A549 (cell line): ENCODE results near the gene ELMO3. TPM values are rescaled to one million over a fixed set of nuclear protein-coding genes. Genes with fewer than 3 reads are reported as not detected.

Experiments
- ATAC-seq, 2 experiments: fragments of 200-7000 bp in 1 of 2; fragments of >200 bp in 1 of 2; cut with Nextera tagmentation in 1 of 2; cut with Tn5 transposase in 1 of 2; 3 replicates each; pipeline versions ENCODE4 v1.8.0 to v1.9.1; 2018 to 2020; ENCODE audit warnings: mild to moderate bottlenecking in 1 of 2, moderate library complexity in 1 of 2
- CTCF ChIA-PET: fragments of 300-600 bp; sonication (Branson Sonifier 250); formaldehyde crosslinking; extraction: SDS; loops from one replicate; lab custom pipeline; 2021; ENCODE audit warnings: antibody characterized with exemption, inconsistent platforms; lab: Yijun Ruan, JAX
- POLR2A ChIA-PET: fragments of 350-600 bp; formaldehyde crosslinking; extraction: SDS; loops from one replicate; lab custom pipeline; 2021; ENCODE audit warnings: antibody characterized with exemption, inconsistent platforms; lab: Yijun Ruan, JAX
- DNase-seq, 2 experiments: peaks; one replicate each; pipeline versions ENCODE4 v3.0.0 to v3.0.0-alpha.2; 2011 to 2016; ENCODE audit warnings: low read depth in 1 of 2, low spot score in 1 of 2
- FAIRE-seq: peaks from 2 replicates; lab custom pipeline; 2011; peaks lifted over from hg19 to GRCh38; lab: Jason Lieb, UNC
- H3K27ac ChIP-seq, 2 experiments: fragments of >200 bp; sonication (Bioruptor Twin); formaldehyde crosslinking; 3 replicates each; pipeline ENCODE4 v1.5.1; 2016 to 2017
- H3K4me1 ChIP-seq: fragments of >200 bp; sonication (Bioruptor Twin); formaldehyde crosslinking; 3 replicates; pipeline ENCODE4 v1.6.1; 2016
- H3K4me2 ChIP-seq: fragments of >200 bp; sonication (Bioruptor Twin); formaldehyde crosslinking; 3 replicates; pipeline ENCODE4 v1.6.1; 2016
- H3K4me3 ChIP-seq: fragments of >200 bp; sonication (Bioruptor Twin); formaldehyde crosslinking; 3 replicates; pipeline ENCODE4 v1.5.1; 2016
- H3K9me3 ChIP-seq: fragments of >200 bp; sonication (Bioruptor Twin); formaldehyde crosslinking; 3 replicates; pipeline ENCODE4 v1.6.1; 2016
- CBX2 ChIP-seq: fragments of 200-600 bp; sonication (generic); IDR thresholded peaks from 2 replicates; pipeline ENCODE4 v1.6.1; 2016; ENCODE audit warnings: low read depth, mild to moderate bottlenecking, borderline replicate concordance
- CHD2 ChIP-seq: fragments of 150-350 bp; IDR thresholded peaks from 2 replicates; pipeline ENCODE4 v1.6.1; 2014; ENCODE audit warnings: low read length; ENCODE audit not compliant: partially characterized antibody
- EHMT2 ChIP-seq: fragments of 200-600 bp; sonication (generic); IDR thresholded peaks from 2 replicates; pipeline ENCODE4 v1.6.1; 2016; ENCODE audit warnings: antibody characterized with exemption, low read depth, mild to moderate bottlenecking, moderate library complexity
- EP300 ChIP-seq, 2 experiments: fragments of >200 bp; sonication (Bioruptor Twin); formaldehyde crosslinking; IDR thresholded peaks; 2 replicates in 1 of 2; 3 replicates in 1 of 2; pipeline ENCODE4 v1.6.1; 2016 to 2017
- ESRRA ChIP-seq: fragments of 150-350 bp; IDR thresholded peaks from 2 replicates; pipeline ENCODE4 v1.6.1; 2014; ENCODE audit warnings: mild to moderate bottlenecking, low read length, borderline replicate concordance
- FOXS1 ChIP-seq: fragments of 250-450 bp; sonication (Bioruptor Pico); IDR thresholded peaks from 2 replicates; pipeline ENCODE4 v1.5.0; 2020; ENCODE audit warnings: mild to moderate bottlenecking, moderate library complexity
- HOXB13 ChIP-seq: fragments of 250-450 bp; sonication (Bioruptor Pico); IDR thresholded peaks from 2 replicates; pipeline ENCODE4 v1.5.0; 2020; ENCODE audit warnings: low read depth, mild to moderate bottlenecking, moderate library complexity
- KDM1A ChIP-seq: fragments of 200-600 bp; sonication (generic); IDR thresholded peaks from 2 replicates; pipeline ENCODE4 v1.6.1; 2016; ENCODE audit warnings: low read depth, mild to moderate bottlenecking
- NR3C1 ChIP-seq: fragments of >200 bp; sonication (Bioruptor Twin); formaldehyde crosslinking; IDR thresholded peaks from 3 replicates; pipeline ENCODE4 v1.6.1; 2017
- POLR2A ChIP-seq: IDR thresholded peaks from 2 replicates; pipeline ENCODE4 v1.6.1; 2012; ENCODE audit warnings: mild to moderate bottlenecking, low read length
- POLR2AphosphoS2 ChIP-seq: conservative IDR thresholded peaks from 2 replicates; pipeline ENCODE4 v1.6.1; 2012; ENCODE audit warnings: low read length, improper control_type of control experiment, inconsistent platforms
- RARB ChIP-seq: fragments of 250-450 bp; sonication (Bioruptor Pico); IDR thresholded peaks from 2 replicates; pipeline ENCODE4 v1.8.0; 2021; ENCODE audit warnings: mild to moderate bottlenecking, moderate library complexity
- RCOR1 ChIP-seq: fragments of 150-350 bp; IDR thresholded peaks from 2 replicates; pipeline ENCODE4 v1.6.1; 2014; ENCODE audit warnings: antibody characterized with exemption, low read length, low read depth
- RFX5 ChIP-seq: fragments of 450-650 bp; IDR thresholded peaks from 2 replicates; pipeline ENCODE4 v1.7.1; 2014; ENCODE audit warnings: antibody characterized with exemption, mild to moderate bottlenecking, moderate library complexity
- SMC3 ChIP-seq: fragments of >200 bp; sonication (Bioruptor Twin); formaldehyde crosslinking; IDR thresholded peaks from 3 replicates; pipeline ENCODE4 v1.6.1; 2018; ENCODE audit warnings: inconsistent platforms
- ZC3H11A ChIP-seq: fragments of 450-650 bp; IDR thresholded peaks from 2 replicates; pipeline ENCODE4 v1.6.1; 2014; ENCODE audit warnings: antibody characterized with exemption, mild to moderate bottlenecking
- ZFP36 ChIP-seq: fragments of 450-650 bp; IDR thresholded peaks from 2 replicates; pipeline ENCODE4 v1.6.1; 2014; ENCODE audit warnings: borderline replicate concordance; ENCODE audit not compliant: partially characterized antibody
- ZSCAN20 ChIP-seq: fragments of 250-450 bp; sonication (Bioruptor Pico); IDR thresholded peaks from 2 replicates; pipeline ENCODE4 v1.8.0; 2022; ENCODE audit warnings: mild to moderate bottlenecking, moderate library complexity
- WGBS: methylation state at CpG from one replicate; pipeline ENCODE4 v1.1.6; 2017; ENCODE audit errors: missing lambda C conversion rate; 5-methylcytosine and 5-hydroxymethylcytosine counted together
- polyA plus RNA-seq, 4 experiments: library from polyadenylated mRNA; depleted of rRNA in 3 of 4; stranded (reverse); fragments of >200 nt; fragmentation: RNase III in 1 of 4; extraction: RNeasy Plus Mini Kit Qiagen cat#74134 plus additional on column Dnase treatment in 1 of 4; gene quantifications; 2 replicates in 3 of 4; 3 replicates in 1 of 4; pipeline ENCODE4 v1.2.3, GENCODE V29; 2011 to 2017
- TF ChIP-seq, protein P1 (sequence below): fragments of 150-350 bp; IDR thresholded peaks from 2 replicates; pipeline ENCODE4 v1.6.1; 2014; ENCODE audit warnings: low read depth, mild to moderate bottlenecking, low read length
- TF ChIP-seq, protein P2 (sequence below): fragments of >200 bp; sonication (Bioruptor Twin); formaldehyde crosslinking; IDR thresholded peaks from 3 replicates; pipeline ENCODE4 v1.5.1; 2016
- TF ChIP-seq, protein P3 (sequence below): fragments of >200 bp; sonication (Bioruptor Twin); formaldehyde crosslinking; IDR thresholded peaks from 3 replicates; pipeline ENCODE4 v1.6.1; 2016
- TF ChIP-seq, protein P4 (sequence below): fragments of >200 bp; sonication (Bioruptor Twin); formaldehyde crosslinking; IDR thresholded peaks from 2 replicates; pipeline ENCODE4 v1.6.1; 2016

ELMO3 gene
- polyA plus RNA-seq, 2 of the 4 experiments (the other 2 are of a cell fraction) = 0.62 to 1.4 TPM

DNA sequence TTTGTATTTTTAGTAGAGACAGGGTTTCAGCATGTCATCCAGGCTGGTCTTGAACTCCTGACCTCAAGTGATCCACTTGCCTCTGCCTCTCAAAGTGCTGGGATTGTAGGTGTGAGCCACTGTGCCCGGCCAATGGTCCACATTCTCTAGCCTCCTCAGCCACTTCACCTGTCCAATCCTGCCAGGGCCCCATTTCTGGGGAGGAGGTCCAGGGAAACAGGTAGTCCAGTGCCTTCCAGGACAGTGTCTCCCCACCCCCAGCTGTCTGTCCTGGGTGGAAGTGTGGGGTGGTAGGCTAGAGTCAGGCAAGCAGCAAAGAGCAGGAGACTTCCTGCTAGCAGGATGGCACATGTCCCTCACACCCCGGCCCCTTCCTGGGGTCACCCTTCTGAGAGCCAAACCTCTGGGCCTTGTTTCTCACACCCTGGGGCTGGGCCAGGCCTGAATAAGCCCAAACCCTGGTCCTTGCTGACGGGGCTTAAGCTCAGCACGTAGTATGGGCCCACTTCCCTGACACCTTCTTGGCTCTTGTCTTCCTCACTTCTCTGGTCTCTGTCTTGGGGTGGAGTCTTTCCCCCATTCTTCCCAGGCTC lies 43.3 kb downstream of the ELMO3 start:
- TF ChIP-seq, protein P1, sequence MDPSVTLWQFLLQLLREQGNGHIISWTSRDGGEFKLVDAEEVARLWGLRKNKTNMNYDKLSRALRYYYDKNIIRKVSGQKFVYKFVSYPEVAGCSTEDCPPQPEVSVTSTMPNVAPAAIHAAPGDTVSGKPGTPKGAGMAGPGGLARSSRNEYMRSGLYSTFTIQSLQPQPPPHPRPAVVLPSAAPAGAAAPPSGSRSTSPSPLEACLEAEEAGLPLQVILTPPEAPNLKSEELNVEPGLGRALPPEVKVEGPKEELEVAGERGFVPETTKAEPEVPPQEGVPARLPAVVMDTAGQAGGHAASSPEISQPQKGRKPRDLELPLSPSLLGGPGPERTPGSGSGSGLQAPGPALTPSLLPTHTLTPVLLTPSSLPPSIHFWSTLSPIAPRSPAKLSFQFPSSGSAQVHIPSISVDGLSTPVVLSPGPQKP = no peak
- no peak for TF ChIP-seq CHD2
- TF ChIP-seq HOXB13 (CRISPR knock-in tag) = no peak
- TF ChIP-seq ZSCAN20 (CRISPR knock-in tag) = no peak
- TF ChIP-seq RARB (CRISPR knock-in tag) = no peak
- DNase-seq (no peak), FAIRE-seq (no peak), ATAC-seq (no peak)
- POLR2A ChIA-PET = interaction anchor here (1.4 kb wide), 1 partner anchor 11 kb away, joined by 6 read pairs; no protein-coding TSS in a partner anchor
- Histone ChIP-seq H3K27ac (peak overlapping the region; percentile 91 to 97), H3K9me3 (no peaks in the 10 kb centered on the region), H3K4me3 (no peak overlapping the region), H3K4me1 (peaks cover 59% of the 10 kb centered on the region), H3K4me2 (peak overlapping the region; percentile 57)
- WGBS = 96% methylated on average over 3 of the region's 4 CpGs
- CTCF ChIA-PET = interaction anchor here (0.9 to 9.7 kb wide), 7 partner anchors 9 to 288 kb away, joined by 3 to 138 read pairs (median 3); partner anchors contain the start of gene TMEM208

DNA sequence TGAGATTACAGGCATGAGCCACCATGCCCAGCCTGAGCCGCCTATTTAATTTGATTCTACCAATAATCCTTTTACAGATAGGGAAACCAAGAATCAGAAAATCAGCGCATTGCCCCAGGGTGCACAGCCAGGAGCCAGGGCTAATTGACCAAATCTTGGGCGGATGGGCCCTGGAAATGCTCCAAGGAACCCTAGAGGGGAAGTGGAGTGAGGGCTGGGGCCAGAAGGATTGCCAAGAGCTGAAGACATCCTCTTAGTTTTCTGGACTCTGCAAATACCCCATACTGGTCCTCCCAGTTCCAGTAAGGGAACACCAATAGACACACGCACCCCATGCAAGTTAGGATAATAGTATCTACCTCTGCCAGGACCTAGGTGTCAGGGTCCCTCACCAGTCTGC lies 44.5 kb downstream of the ELMO3 start:
- CTCF ChIA-PET = interaction anchor here (0.5 to 9.7 kb wide), 8 partner anchors 10 to 265 kb away, joined by 3 to 138 read pairs (median 4); partner anchors contain the start of gene TMEM208
- peaks cover 66% of the 10 kb centered on the region for H3K4me1 ChIP-seq
- H3K9me3 ChIP-seq = no peaks in the 10 kb centered on the region
- POLR2A ChIA-PET = interaction anchor here (1.0 to 2.0 kb wide), 2 partner anchors 16 to 70 kb away, joined by 3 to 12 read pairs; partner anchors contain the start of gene TMEM208
- no peak overlapping the region for H3K4me3 ChIP-seq
- peak overlapping the region; percentile 91 to 98 for H3K27ac ChIP-seq
- no peak for DNase-seq
- WGBS = 91% methylated on average over 4 of the region's 4 CpGs
- no peak for TF ChIP-seq NR3C1
- no peak for TF ChIP-seq SMC3
- TF ChIP-seq EP300 (IDR thresholded peaks at IDR 0.05) = no peak; a peak in 1 of 5 replicates
- TF ChIP-seq EHMT2 = no peak
- TF ChIP-seq ZFP36 = no peak
- no peak for TF ChIP-seq FOXS1
- TF ChIP-seq RCOR1 = no peak
- TF ChIP-seq POLR2AphosphoS2 = no peak
- TF ChIP-seq KDM1A = no peak
- no peak for TF ChIP-seq CBX2
- TF ChIP-seq, protein P2, sequence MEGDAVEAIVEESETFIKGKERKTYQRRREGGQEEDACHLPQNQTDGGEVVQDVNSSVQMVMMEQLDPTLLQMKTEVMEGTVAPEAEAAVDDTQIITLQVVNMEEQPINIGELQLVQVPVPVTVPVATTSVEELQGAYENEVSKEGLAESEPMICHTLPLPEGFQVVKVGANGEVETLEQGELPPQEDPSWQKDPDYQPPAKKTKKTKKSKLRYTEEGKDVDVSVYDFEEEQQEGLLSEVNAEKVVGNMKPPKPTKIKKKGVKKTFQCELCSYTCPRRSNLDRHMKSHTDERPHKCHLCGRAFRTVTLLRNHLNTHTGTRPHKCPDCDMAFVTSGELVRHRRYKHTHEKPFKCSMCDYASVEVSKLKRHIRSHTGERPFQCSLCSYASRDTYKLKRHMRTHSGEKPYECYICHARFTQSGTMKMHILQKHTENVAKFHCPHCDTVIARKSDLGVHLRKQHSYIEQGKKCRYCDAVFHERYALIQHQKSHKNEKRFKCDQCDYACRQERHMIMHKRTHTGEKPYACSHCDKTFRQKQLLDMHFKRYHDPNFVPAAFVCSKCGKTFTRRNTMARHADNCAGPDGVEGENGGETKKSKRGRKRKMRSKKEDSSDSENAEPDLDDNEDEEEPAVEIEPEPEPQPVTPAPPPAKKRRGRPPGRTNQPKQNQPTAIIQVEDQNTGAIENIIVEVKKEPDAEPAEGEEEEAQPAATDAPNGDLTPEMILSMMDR = no peak
- TF ChIP-seq ESRRA = no peak
- no peak for TF ChIP-seq HOXB13 (CRISPR knock-in tag)
- TF ChIP-seq, protein P3, sequence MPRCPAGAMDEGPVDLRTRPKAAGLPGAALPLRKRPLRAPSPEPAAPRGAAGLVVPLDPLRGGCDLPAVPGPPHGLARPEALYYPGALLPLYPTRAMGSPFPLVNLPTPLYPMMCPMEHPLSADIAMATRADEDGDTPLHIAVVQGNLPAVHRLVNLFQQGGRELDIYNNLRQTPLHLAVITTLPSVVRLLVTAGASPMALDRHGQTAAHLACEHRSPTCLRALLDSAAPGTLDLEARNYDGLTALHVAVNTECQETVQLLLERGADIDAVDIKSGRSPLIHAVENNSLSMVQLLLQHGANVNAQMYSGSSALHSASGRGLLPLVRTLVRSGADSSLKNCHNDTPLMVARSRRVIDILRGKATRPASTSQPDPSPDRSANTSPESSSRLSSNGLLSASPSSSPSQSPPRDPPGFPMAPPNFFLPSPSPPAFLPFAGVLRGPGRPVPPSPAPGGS = no peak
- TF ChIP-seq, protein P4, sequence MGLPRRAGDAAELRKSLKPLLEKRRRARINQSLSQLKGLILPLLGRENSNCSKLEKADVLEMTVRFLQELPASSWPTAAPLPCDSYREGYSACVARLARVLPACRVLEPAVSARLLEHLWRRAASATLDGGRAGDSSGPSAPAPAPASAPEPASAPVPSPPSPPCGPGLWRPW = no peak
- TF ChIP-seq POLR2A = no peak
- TF ChIP-seq ZC3H11A = no peak
- TF ChIP-seq RARB (CRISPR knock-in tag) = no peak
- TF ChIP-seq RFX5 = no peak
- TF ChIP-seq, all 56 proteins: peak for 0
- ATAC-seq (no peak), FAIRE-seq (no peak)
- peak overlapping the region; percentile 97 for H3K4me2 ChIP-seq
